Activated CD8-positive, alpha-beta memory T cell treated with anti-CD3 and anti-CD28 coated beads for 24 hours (primary cell): Measurements from ENCODE around the gene RTP5.
"Not testable (repeated sequence)": the region's sequence is repeated elsewhere in the genome, so short reads cannot be mapped to it uniquely, and the experiment has no call there.

Experiments
- DNase-seq: peaks from one replicate; pipeline ENCODE4 v3.0.0-alpha.2; 2020

Gene RTP5

GRCh38 chr2:241871538-241872312, 2.2 kb downstream of the RTP5 start:
- DNase-seq: no peak

GRCh38 chr2:241872313-241872642, 2.7 kb downstream of the RTP5 start:
- DNase-seq: no peak

- no peak for DNase-seq
Observed at GRCh38 chr2:241873081-241873802, 3.7 kb downstream of the RTP5 start.

- no peak for DNase-seq
Observed at GRCh38 chr2:241873803-241874110, 4.2 kb downstream of the RTP5 start.

GRCh38 chr2:241874277-241874925, 4.9 kb downstream of the RTP5 start:
- no peak for DNase-seq

- not testable (repeated sequence) for DNase-seq
Observed at GRCh38 chr2:241875754-241876527, 6.4 kb downstream of the RTP5 start.

GRCh38 chr2:241876528-241877196, 7.1 kb downstream of the RTP5 start:
- no peak for DNase-seq

GRCh38 chr2:241877197-241877685, 7.7 kb downstream of the RTP5 start:
- DNase-seq: no peak

- peak; percentile 90 for DNase-seq
Observed at GRCh38 chr2:241877989-241878970, 8.8 kb downstream of the RTP5 start.

GRCh38 chr2:241879326-241879725, 9.8 kb downstream of the RTP5 start:
- DNase-seq: no peak

- DNase-seq: no peak
Observed at GRCh38 chr2:241880311-241881073, 11.0 kb downstream of the RTP5 start.

GRCh38 chr2:241882091-241882625, 12.6 kb downstream of the RTP5 start:
- peak; percentile 94 for DNase-seq

GRCh38 chr2:241884951-241885290, 15.4 kb downstream of the RTP5 start:
- no peak for DNase-seq

- DNase-seq: no peak
Observed at GRCh38 chr2:241885291-241885945, 15.9 kb downstream of the RTP5 start.

GRCh38 chr2:241885946-241886643, 16.6 kb downstream of the RTP5 start:
- DNase-seq: no peak

- DNase-seq: no peak
Observed at GRCh38 chr2:241886840-241887447, 17.4 kb downstream of the RTP5 start.

- no peak for DNase-seq
Observed at GRCh38 chr2:241887806-241888522, 18.4 kb downstream of the RTP5 start.

GRCh38 chr2:241888641-241889040, 19.1 kb downstream of the RTP5 start:
- no peak for DNase-seq
